PC-3 (cell line): ENCODE measurements around the gene ERMARD.

Experiments used
- EZH2phosphoT487 ChIP-seq: fragments of 300-600 bp; sonication (generic); IDR thresholded peaks from 2 replicates; pipeline ENCODE4 v1.6.1; 2018; ENCODE audit warnings: mild to moderate bottlenecking, antibody characterized with exemption, low read length, borderline replicate concordance
- TF ChIP-seq, protein P1 (sequence below): fragments of 300-600 bp; sonication (generic); conservative IDR thresholded peaks from 2 replicates; pipeline ENCODE4 v1.5.1; 2017; ENCODE audit warnings: antibody characterized with exemption, low read depth, mild to moderate bottlenecking, low read length

DNA sequence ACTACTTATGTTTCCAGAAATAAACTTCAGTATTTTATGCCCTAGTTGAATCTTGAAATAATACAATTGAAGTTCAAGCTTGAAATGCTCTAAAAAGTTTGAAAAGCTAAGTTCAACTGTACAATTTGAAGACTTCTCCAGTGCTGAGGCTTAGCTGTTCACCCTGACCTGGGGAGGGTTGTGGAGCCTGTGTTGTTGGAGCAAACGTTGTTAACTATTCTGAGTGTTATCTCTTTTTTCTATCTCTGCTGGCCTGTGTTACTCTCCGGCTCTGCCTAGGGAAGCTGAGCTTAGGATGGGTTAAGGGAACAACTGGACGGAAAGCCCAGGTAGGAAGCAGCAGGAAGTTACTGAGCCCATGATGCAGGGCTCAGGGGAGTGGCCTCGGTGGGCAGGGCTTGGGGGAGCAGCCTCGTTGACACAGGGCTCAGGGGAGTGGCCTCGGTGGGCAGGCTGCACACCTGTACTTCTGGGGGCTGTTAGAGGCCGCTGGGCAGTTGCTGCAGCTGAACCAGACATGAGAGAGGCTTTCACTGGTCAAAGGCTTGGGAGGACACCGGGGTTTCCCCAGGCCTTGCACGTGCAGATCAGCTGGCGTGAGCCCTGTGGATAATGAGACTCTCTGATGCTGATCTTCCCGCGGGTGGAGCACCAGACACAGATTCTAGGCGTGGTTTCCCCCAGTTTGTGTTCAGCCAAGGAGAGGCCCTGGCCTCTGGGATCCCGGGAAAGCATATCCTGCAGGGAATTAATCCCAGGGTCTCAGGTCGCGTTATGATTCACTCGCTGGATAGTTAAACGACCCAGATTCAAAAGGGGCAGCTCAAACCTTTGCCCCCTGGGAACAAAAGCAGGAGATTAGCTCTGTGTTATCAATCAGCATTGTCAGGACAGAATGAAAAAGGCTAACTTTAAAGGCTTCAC is 58.9 kb downstream of the ERMARD start:
- TF ChIP-seq, protein P1, sequence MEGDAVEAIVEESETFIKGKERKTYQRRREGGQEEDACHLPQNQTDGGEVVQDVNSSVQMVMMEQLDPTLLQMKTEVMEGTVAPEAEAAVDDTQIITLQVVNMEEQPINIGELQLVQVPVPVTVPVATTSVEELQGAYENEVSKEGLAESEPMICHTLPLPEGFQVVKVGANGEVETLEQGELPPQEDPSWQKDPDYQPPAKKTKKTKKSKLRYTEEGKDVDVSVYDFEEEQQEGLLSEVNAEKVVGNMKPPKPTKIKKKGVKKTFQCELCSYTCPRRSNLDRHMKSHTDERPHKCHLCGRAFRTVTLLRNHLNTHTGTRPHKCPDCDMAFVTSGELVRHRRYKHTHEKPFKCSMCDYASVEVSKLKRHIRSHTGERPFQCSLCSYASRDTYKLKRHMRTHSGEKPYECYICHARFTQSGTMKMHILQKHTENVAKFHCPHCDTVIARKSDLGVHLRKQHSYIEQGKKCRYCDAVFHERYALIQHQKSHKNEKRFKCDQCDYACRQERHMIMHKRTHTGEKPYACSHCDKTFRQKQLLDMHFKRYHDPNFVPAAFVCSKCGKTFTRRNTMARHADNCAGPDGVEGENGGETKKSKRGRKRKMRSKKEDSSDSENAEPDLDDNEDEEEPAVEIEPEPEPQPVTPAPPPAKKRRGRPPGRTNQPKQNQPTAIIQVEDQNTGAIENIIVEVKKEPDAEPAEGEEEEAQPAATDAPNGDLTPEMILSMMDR, result no peak
- TF ChIP-seq EZH2phosphoT487, result no peak
